ENCODE measurements around the gene TMTC4. TPM values are rescaled to one million over a fixed set of nuclear protein-coding genes. Genes with fewer than 3 reads are reported as not detected.

Gene TMTC4
- total RNA-seq, 6 experiments from 2014 or later = 4.9 to 9.0 (median 8.0) TPM

GRCh38 chr13:100665403-100665802, 9.2 kb downstream of the TMTC4 start:
- Mint-ChIP-seq H3K27ac (no peak overlapping the region), H3K36me3 (ENCODE audit: low read depth) (peaks cover 6% of the 10 kb centered on the region; the same call in 1 of the 2 replicates), H3K9me3 (no peaks in the 10 kb centered on the region), H3K4me1 (ENCODE audit: low read depth) (peaks cover 14% of the 10 kb centered on the region), H3K4me3 (no peak overlapping the region), H3K27me3 (ENCODE audit: insufficient read depth) (no peaks in the 10 kb centered on the region)
- DNase-seq = no peak
- no peak for TF ChIP-seq CTCF (IDR thresholded peaks at IDR 0.05)

GRCh38 chr13:100664171-100664900, 10.3 kb downstream of the TMTC4 start:
- H3K27ac Mint-ChIP-seq = no peak overlapping the region
- DNase-seq = no peak
- peaks cover 14% of the 10 kb centered on the region for H3K4me1 Mint-ChIP-seq (ENCODE audit: low read depth)
- no peak overlapping the region for H3K4me3 Mint-ChIP-seq
- H3K36me3 Mint-ChIP-seq (ENCODE audit: low read depth) = peaks cover 6% of the 10 kb centered on the region; the same call in 1 of the 2 replicates
- no peak for TF ChIP-seq CTCF (IDR thresholded peaks at IDR 0.05)
- no peaks in the 10 kb centered on the region for H3K27me3 Mint-ChIP-seq (ENCODE audit: insufficient read depth)
- H3K9me3 Mint-ChIP-seq = no peaks in the 10 kb centered on the region

GRCh38 chr13:100662468-100663211, 12.0 kb downstream of the TMTC4 start:
- Mint-ChIP-seq H3K27me3 (ENCODE audit: insufficient read depth) (peaks cover 2% of the 10 kb centered on the region; the same call in 1 of the 2 replicates), H3K27ac (no peak overlapping the region), H3K9me3 (no peaks in the 10 kb centered on the region)

GRCh38 chr13:100660761-100661160, 13.8 kb downstream of the TMTC4 start:
- no peak for DNase-seq
- H3K36me3 Mint-ChIP-seq (ENCODE audit: low read depth) = peaks cover 6% of the 10 kb centered on the region; the same call in 1 of the 2 replicates
- no peak overlapping the region for H3K4me3 Mint-ChIP-seq
- peaks cover 2% of the 10 kb centered on the region; the same call in 1 of the 2 replicates for H3K27me3 Mint-ChIP-seq (ENCODE audit: insufficient read depth)
- H3K27ac Mint-ChIP-seq = no peak overlapping the region
- no peaks in the 10 kb centered on the region for H3K4me1 Mint-ChIP-seq (ENCODE audit: low read depth)
- TF ChIP-seq CTCF (IDR thresholded peaks at IDR 0.05) = no peak
- no peaks in the 10 kb centered on the region for H3K9me3 Mint-ChIP-seq

More at GRCh38 chr13:100662468-100663211, 12.0 kb downstream of the TMTC4 start:
- DNase-seq = no peak
- H3K4me1 Mint-ChIP-seq (ENCODE audit: low read depth) = no peaks in the 10 kb centered on the region
- TF ChIP-seq CTCF (IDR thresholded peaks at IDR 0.05) = no peak
- no peak overlapping the region for H3K4me3 Mint-ChIP-seq
- peaks cover 6% of the 10 kb centered on the region; the same call in 1 of the 2 replicates for H3K36me3 Mint-ChIP-seq (ENCODE audit: low read depth)

GRCh38 chr13:100659578-100659977, 15.0 kb downstream of the TMTC4 start:
- H3K36me3 Mint-ChIP-seq (ENCODE audit: low read depth) = peaks cover 6% of the 10 kb centered on the region; the same call in 1 of the 2 replicates
- H3K27me3 Mint-ChIP-seq (ENCODE audit: insufficient read depth) = peaks cover 3% of the 10 kb centered on the region
- no peak for TF ChIP-seq CTCF (IDR thresholded peaks at IDR 0.05)
- H3K4me1 Mint-ChIP-seq (ENCODE audit: low read depth) = no peaks in the 10 kb centered on the region
- H3K9me3 Mint-ChIP-seq = no peaks in the 10 kb centered on the region
- H3K27ac Mint-ChIP-seq = no peak overlapping the region
- H3K4me3 Mint-ChIP-seq = no peak overlapping the region
- DNase-seq = no peak

Data from HFFc6 (cell line).